ENCODE data around the gene MYEOV.

Gene MYEOV

GRCh38 chr11:69339041-69339733, 45.2 kb downstream of the MYEOV start:
- Histone ChIP-seq H3K4me1 (ENCODE audit: insufficient read depth, low read length) (no peaks in the 10 kb centered on the region), H3K27me3 (ENCODE audit: insufficient read depth, low read length) (no peaks in the 10 kb centered on the region), H3K36me3 (ENCODE audit: insufficient read depth, low read length) (no peaks in the 10 kb centered on the region), H2AFZ (ENCODE audit: low read depth, low read length) (no peak overlapping the region), H3K4me3 (ENCODE audit: low read length) (no peak overlapping the region), H3K9me3 (ENCODE audit: low read length) (no peaks in the 10 kb centered on the region)

- Histone ChIP-seq H3K4me3 (ENCODE audit: low read length) (no peak overlapping the region), H3K4me1 (ENCODE audit: insufficient read depth, low read length) (no peaks in the 10 kb centered on the region), H3K27me3 (ENCODE audit: insufficient read depth, low read length) (no peaks in the 10 kb centered on the region), H3K9me3 (ENCODE audit: low read length) (no peaks in the 10 kb centered on the region), H2AFZ (ENCODE audit: low read depth, low read length) (no peak overlapping the region), H3K36me3 (ENCODE audit: insufficient read depth, low read length) (no peaks in the 10 kb centered on the region)
Observed at GRCh38 chr11:69339983-69340565, 46.1 kb downstream of the MYEOV start.

GRCh38 chr11:69342588-69343330, 48.8 kb downstream of the MYEOV start:
- no peaks in the 10 kb centered on the region for H3K36me3 ChIP-seq (ENCODE audit: insufficient read depth, low read length)
- no peaks in the 10 kb centered on the region for H3K27me3 ChIP-seq (ENCODE audit: insufficient read depth, low read length)
- H2AFZ ChIP-seq (ENCODE audit: low read depth, low read length), result no peak overlapping the region
- no peaks in the 10 kb centered on the region for H3K9me3 ChIP-seq (ENCODE audit: low read length)
- no peak overlapping the region for H3K4me3 ChIP-seq (ENCODE audit: low read length)
- no peaks in the 10 kb centered on the region for H3K4me1 ChIP-seq (ENCODE audit: insufficient read depth, low read length)

GRCh38 chr11:69343401-69344321, 49.7 kb downstream of the MYEOV start:
- no peaks in the 10 kb centered on the region for H3K9me3 ChIP-seq (ENCODE audit: low read length)
- no peak overlapping the region for H2AFZ ChIP-seq (ENCODE audit: low read depth, low read length)
- H3K36me3 ChIP-seq (ENCODE audit: insufficient read depth, low read length), result no peaks in the 10 kb centered on the region
- H3K4me3 ChIP-seq (ENCODE audit: low read length), result no peak overlapping the region
- H3K27me3 ChIP-seq (ENCODE audit: insufficient read depth, low read length), result no peaks in the 10 kb centered on the region
- H3K4me1 ChIP-seq (ENCODE audit: insufficient read depth, low read length), result no peaks in the 10 kb centered on the region

- Histone ChIP-seq H3K4me1 (ENCODE audit: insufficient read depth, low read length) (no peaks in the 10 kb centered on the region), H2AFZ (ENCODE audit: low read depth, low read length) (no peak overlapping the region), H3K4me3 (ENCODE audit: low read length) (no peak overlapping the region), H3K9me3 (ENCODE audit: low read length) (no peaks in the 10 kb centered on the region), H3K36me3 (ENCODE audit: insufficient read depth, low read length) (no peaks in the 10 kb centered on the region), H3K27me3 (ENCODE audit: insufficient read depth, low read length) (no peaks in the 10 kb centered on the region)
Observed at GRCh38 chr11:69344570-69345145, 50.7 kb downstream of the MYEOV start.

All from neuron (in vitro differentiated cells).